ENCODE results near the gene MORF4L1.
"Not testable (repeated sequence)": the region's sequence is repeated elsewhere in the genome, so short reads cannot be mapped to it uniquely, and the experiment has no call there.

The MORF4L1 gene

GRCh38 chr15:78923480-78924360 is 51.0 kb downstream of the MORF4L1 start:
- H3K4me3 ChIP-seq (ENCODE audit: low read depth, low read length): no peak overlapping the region
- DNase-seq (ENCODE audit: low read depth): no peak
- no peak for TF ChIP-seq CTCF (conservative IDR thresholded peaks at IDR 0.05; ENCODE audit: low read depth, low read length)

DNA sequence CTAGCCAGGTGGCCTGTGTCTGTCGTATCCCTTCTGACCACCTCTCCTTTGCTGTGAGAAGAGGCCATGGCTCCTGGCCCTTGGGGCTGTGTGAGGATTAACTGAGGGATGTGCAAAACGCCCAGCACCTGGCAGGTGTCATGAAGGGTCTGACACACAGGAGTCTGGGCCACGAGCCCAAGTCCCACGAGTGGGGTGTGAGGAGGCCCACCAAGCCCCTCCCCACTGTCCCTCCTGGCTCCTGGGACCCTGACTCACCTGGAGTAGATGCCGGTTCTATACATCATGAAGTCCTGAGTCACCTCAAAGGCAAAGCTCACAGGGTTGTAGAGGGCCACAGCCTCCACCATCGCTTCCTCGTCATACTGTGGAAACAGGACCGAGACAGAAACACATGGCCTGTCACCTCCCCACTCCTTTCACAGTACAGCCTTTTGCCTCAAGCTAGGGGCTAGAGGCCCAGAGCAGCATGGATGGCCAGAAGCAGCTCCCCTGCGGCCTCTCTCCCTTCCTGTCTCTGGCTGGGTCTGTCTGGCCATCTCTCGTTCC is 52.5 kb downstream of the MORF4L1 start:
- no peak for DNase-seq (ENCODE audit: low read depth)
- TF ChIP-seq CTCF (conservative IDR thresholded peaks at IDR 0.05; ENCODE audit: low read depth, low read length): no peak
- H3K4me3 ChIP-seq (ENCODE audit: low read depth, low read length): no peak overlapping the region

GRCh38 chr15:78925956-78926743 is 53.5 kb downstream of the MORF4L1 start:
- no peak for DNase-seq (ENCODE audit: low read depth)
- no peak overlapping the region for H3K4me3 ChIP-seq (ENCODE audit: low read depth, low read length)
- TF ChIP-seq CTCF (conservative IDR thresholded peaks at IDR 0.05; ENCODE audit: low read depth, low read length): no peak

- DNase-seq (ENCODE audit: low read depth): no peak
- no peak overlapping the region for H3K4me3 ChIP-seq (ENCODE audit: low read depth, low read length)
- no peak for TF ChIP-seq CTCF (conservative IDR thresholded peaks at IDR 0.05; ENCODE audit: low read depth, low read length)
Observed at GRCh38 chr15:78927077-78927790, 54.5 kb downstream of the MORF4L1 start.

DNA sequence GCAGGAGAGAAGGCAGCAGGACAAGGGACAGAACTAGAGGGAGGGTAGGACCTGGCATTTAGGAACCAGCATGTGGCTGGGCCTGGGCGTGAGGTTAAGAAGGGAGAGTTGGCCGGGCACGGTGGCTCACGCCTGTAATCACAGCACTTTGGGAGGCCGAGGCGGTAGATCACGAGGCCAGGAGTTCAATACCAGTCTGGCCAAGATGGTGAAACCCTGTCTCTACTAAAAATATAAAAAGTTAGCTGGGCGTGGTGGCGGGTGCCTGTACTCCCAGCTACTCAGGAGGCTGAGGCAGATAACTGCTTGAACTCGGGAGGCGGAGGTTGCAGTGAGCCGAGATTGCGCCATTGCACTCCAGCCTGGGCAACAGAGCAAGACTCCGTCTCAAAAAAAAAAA is 55.5 kb downstream of the MORF4L1 start:
- not testable (repeated sequence) for H3K4me3 ChIP-seq (ENCODE audit: low read depth, low read length); DNase-seq (ENCODE audit: low read depth)

GRCh38 chr15:78928616-78929093 is 56.0 kb downstream of the MORF4L1 start:
- H3K4me3 ChIP-seq (ENCODE audit: low read depth, low read length): no peak overlapping the region
- no peak for TF ChIP-seq CTCF (conservative IDR thresholded peaks at IDR 0.05; ENCODE audit: low read depth, low read length)
- DNase-seq (ENCODE audit: low read depth): no peak

All from choroid plexus epithelial cell (primary cell).